Measurements from ENCODE around the gene PRKN.

PRKN gene

DNA sequence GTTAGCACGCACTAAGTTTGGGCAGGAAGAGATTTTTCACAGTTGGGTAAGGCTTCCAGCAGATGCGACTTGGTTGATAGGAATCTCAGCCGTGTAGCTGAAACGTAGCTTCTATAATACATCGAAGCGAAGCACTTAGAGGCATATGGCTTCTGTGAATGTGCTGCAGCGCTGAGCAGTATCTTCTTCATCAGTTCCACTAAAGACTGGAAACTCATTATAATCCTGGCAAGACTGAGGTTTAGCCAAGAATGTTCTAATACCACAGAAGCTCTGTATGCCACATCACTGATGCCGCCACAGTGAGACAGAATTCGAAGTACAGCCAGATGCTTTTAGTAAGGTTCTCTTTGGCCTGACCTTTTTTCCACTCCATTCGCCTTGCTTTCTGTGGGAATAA lies 773.5 kb downstream of the PRKN start (continued):
- no peak for TF ChIP-seq REST (tag by site-specific recombination; IDR thresholded peaks at IDR 0.05)
- no peak for TF ChIP-seq ZBTB21 (tag by site-specific recombination; IDR thresholded peaks at IDR 0.05)
- TF ChIP-seq REPIN1 (tag by site-specific recombination; IDR thresholded peaks at IDR 0.05; ENCODE audit: low read depth): no peak
- no peak for TF ChIP-seq SALL2 (tag by site-specific recombination; IDR thresholded peaks at IDR 0.05; ENCODE audit: borderline replicate concordance)
- no peak for TF ChIP-seq FEZF1 (tag by site-specific recombination; IDR thresholded peaks at IDR 0.05)
- TF ChIP-seq ZNF791 (tag by site-specific recombination; IDR thresholded peaks at IDR 0.05): no peak
- TF ChIP-seq GLI2 (tag by site-specific recombination; IDR thresholded peaks at IDR 0.05; ENCODE audit: borderline replicate concordance, low read depth): no peak
- TF ChIP-seq ZNF274 (IDR thresholded peaks at IDR 0.05; ENCODE audit: low read length): no peak
- TF ChIP-seq ZNF274 (tag by site-specific recombination; IDR thresholded peaks at IDR 0.05; ENCODE audit: borderline replicate concordance): no peak

GRCh38 chr6:161951126-161951525 lies 776.4 kb downstream of the PRKN start:
- TF ChIP-seq ZBTB11 (tag by site-specific recombination; conservative IDR thresholded peaks at IDR 0.05; ENCODE audit: low read depth): no peak
- CTCF ChIA-PET: interaction anchor here (0.6 kb wide), 1 partner anchor 23 kb away, joined by 7 read pairs; no protein-coding TSS in a partner anchor
- no peaks in the 10 kb centered on the region for H3K4me1 ChIP-seq (ENCODE audit: control insufficient read depth, insufficient read depth, low read length)
- H3K36me3 ChIP-seq (ENCODE audit: control insufficient read depth in 2 of 2, insufficient read depth in 1 of 2, low read length in 2 of 2): no peaks in the 10 kb centered on the region
- POLR2A ChIA-PET: no interaction called here
- no peak overlapping the region for H3K4me3 ChIP-seq (ENCODE audit: low read depth, low read length)
- no peak overlapping the region for H3K27ac ChIP-seq (ENCODE audit: extremely low read depth, low read depth, low read length)
- H3K9me3 ChIP-seq (ENCODE audit: control insufficient read depth, insufficient read depth, low read depth, low read length): no peaks in the 10 kb centered on the region

- Histone ChIP-seq H3K36me3 (ENCODE audit: control insufficient read depth in 2 of 2, insufficient read depth in 1 of 2, low read length in 2 of 2) (no peaks in the 10 kb centered on the region), H3K9me3 (ENCODE audit: control insufficient read depth, insufficient read depth, low read depth, low read length) (no peaks in the 10 kb centered on the region), H3K4me1 (ENCODE audit: control insufficient read depth, insufficient read depth, low read length) (no peaks in the 10 kb centered on the region), H3K27ac (ENCODE audit: extremely low read depth, low read depth, low read length) (no peak overlapping the region), H3K4me3 (ENCODE audit: low read depth, low read length) (no peak overlapping the region)
- TF ChIP-seq ZNF112 (tag by site-specific recombination; IDR thresholded peaks at IDR 0.05) (no peak), ZBTB49 (tag by site-specific recombination; IDR thresholded peaks at IDR 0.05; ENCODE audit: low read depth) (no peak), ZNF785 (tag by site-specific recombination; IDR thresholded peaks at IDR 0.05) (no peak), ZNF114 (tag by site-specific recombination; IDR thresholded peaks at IDR 0.05) (no peak), HOXA7 (CRISPR knock-in tag; IDR thresholded peaks at IDR 0.05; ENCODE audit: borderline replicate concordance) (no peak), ZNF19 (tag by site-specific recombination; IDR thresholded peaks at IDR 0.05; ENCODE audit: low read depth) (no peak), PRDM1 (tag by site-specific recombination; IDR thresholded peaks at IDR 0.05) (no peak), ZNF529 (tag by site-specific recombination; IDR thresholded peaks at IDR 0.05; ENCODE audit: insufficient replicate concordance) (no peak), CTCF (tag by site-specific recombination; IDR thresholded peaks at IDR 0.05) (no peak), HOXD13 (CRISPR knock-in tag; IDR thresholded peaks at IDR 0.05; ENCODE audit: borderline replicate concordance) (no peak), IKZF3 (tag by site-specific recombination; IDR thresholded peaks at IDR 0.05) (no peak)
- ChIA-PET CTCF (no interaction called here), POLR2A (no interaction called here)
These were observed 778.0 kb downstream of the PRKN start for GRCh38 chr6:161949531-161949930.
